ENCODE measurements around the gene MED28. TPM values are rescaled to one million over a fixed set of nuclear protein-coding genes. Genes with fewer than 3 reads are reported as not detected.

The MED28 gene
- total RNA-seq, 1 experiment from 2014 or later: 60.5 TPM

GRCh38 chr4:17647927-17648326 lies 33.5 kb downstream of the MED28 start:
- POLR2A ChIA-PET: no interaction called here
- peaks cover 9% of the 10 kb centered on the region for H3K36me3 Mint-ChIP-seq (ENCODE audit: insufficient read depth, unreplicated experiment)

GRCh38 chr4:17650406-17650805 lies 36.0 kb downstream of the MED28 start:
- no peaks in the 10 kb centered on the region for H3K4me1 ChIP-seq
- Mint-ChIP-seq H3K4me1 (ENCODE audit: low read depth, unreplicated experiment) (no peaks in the 10 kb centered on the region), H3K36me3 (ENCODE audit: insufficient read depth, unreplicated experiment) (peaks cover 4% of the 10 kb centered on the region), H3K4me3 (ENCODE audit: unreplicated experiment) (no peak overlapping the region), H3K27ac (ENCODE audit: unreplicated experiment) (no peak overlapping the region), H3K27me3 (ENCODE audit: insufficient read depth, unreplicated experiment) (no peaks in the 10 kb centered on the region), H3K9me3 (ENCODE audit: unreplicated experiment) (no peaks in the 10 kb centered on the region)
- ChIA-PET CTCF (no interaction called here), POLR2A (interaction anchor here (0.5 kb wide), 1 partner anchor 44 kb away, joined by 3 read pairs; no protein-coding TSS in a partner anchor)
- no peaks in the 10 kb centered on the region for H3K36me3 ChIP-seq (ENCODE audit: control insufficient read depth, insufficient read depth, low read length)
- no peak for DNase-seq
- no peak overlapping the region for H3K4me3 ChIP-seq (ENCODE audit: low read depth, low read length)
- BruUV-seq (replicated peaks): no TSS peak
- no peaks in the 10 kb centered on the region; the same call in 1 of the 2 replicates for H3K27me3 ChIP-seq (replicated peaks; ENCODE audit: control insufficient read depth, insufficient read depth, low read length)
- no peak for TF ChIP-seq CTCF (IDR thresholded peaks at IDR 0.05; ENCODE audit: insufficient read depth in 1 of 2, low read depth in 1 of 2, low read length in 1 of 2, severe bottlenecking in 1 of 2, unreplicated experiment in 1 of 2)
- H3K9me3 ChIP-seq: no peaks in the 10 kb centered on the region
- intact Hi-C loops (cut with micrococcal nuclease; ENCODE audit: unreplicated experiment): no loop called here

More at GRCh38 chr4:17647927-17648326, 33.5 kb downstream of the MED28 start:
- no peaks in the 10 kb centered on the region for H3K27me3 Mint-ChIP-seq (ENCODE audit: insufficient read depth, unreplicated experiment)
- Histone ChIP-seq H3K4me1 (no peaks in the 10 kb centered on the region), H3K36me3 (ENCODE audit: control insufficient read depth, insufficient read depth, low read length) (no peaks in the 10 kb centered on the region), H3K4me3 (ENCODE audit: low read depth, low read length) (no peak overlapping the region), H3K9me3 (no peaks in the 10 kb centered on the region), H3K27me3 (replicated peaks; ENCODE audit: control insufficient read depth, insufficient read depth, low read length) (no peaks in the 10 kb centered on the region)
- BruUV-seq (replicated peaks): no TSS peak
- no peak for TF ChIP-seq CTCF (IDR thresholded peaks at IDR 0.05; ENCODE audit: insufficient read depth in 1 of 2, low read depth in 1 of 2, low read length in 1 of 2, severe bottlenecking in 1 of 2, unreplicated experiment in 1 of 2)
- CTCF ChIA-PET: interaction anchor here (0.6 kb wide), 1 partner anchor 99 kb away, joined by 3 read pairs; no protein-coding TSS in a partner anchor
- H3K27ac Mint-ChIP-seq (ENCODE audit: unreplicated experiment): no peak overlapping the region
- DNase-seq: no peak
- H3K4me1 Mint-ChIP-seq (ENCODE audit: low read depth, unreplicated experiment): no peaks in the 10 kb centered on the region
- H3K9me3 Mint-ChIP-seq (ENCODE audit: unreplicated experiment): no peaks in the 10 kb centered on the region
- H3K4me3 Mint-ChIP-seq (ENCODE audit: unreplicated experiment): no peak overlapping the region
- intact Hi-C loops (cut with micrococcal nuclease; ENCODE audit: unreplicated experiment): no loop called here

GRCh38 chr4:17654701-17655100 lies 40.3 kb downstream of the MED28 start:
- Histone ChIP-seq H3K4me3 (ENCODE audit: low read depth, low read length) (no peak overlapping the region), H3K36me3 (ENCODE audit: control insufficient read depth, insufficient read depth, low read length) (no peaks in the 10 kb centered on the region), H3K4me1 (no peaks in the 10 kb centered on the region), H3K27me3 (replicated peaks; ENCODE audit: control insufficient read depth, insufficient read depth, low read length) (no peaks in the 10 kb centered on the region; the same call in 1 of the 2 replicates), H3K9me3 (no peaks in the 10 kb centered on the region)
- BruUV-seq (replicated peaks): no TSS peak
- peaks cover 4% of the 10 kb centered on the region for H3K36me3 Mint-ChIP-seq (ENCODE audit: insufficient read depth, unreplicated experiment)
- DNase-seq: no peak
- H3K27ac Mint-ChIP-seq (ENCODE audit: unreplicated experiment): no peak overlapping the region
- no peaks in the 10 kb centered on the region for H3K4me1 Mint-ChIP-seq (ENCODE audit: low read depth, unreplicated experiment)
- ChIA-PET CTCF (no interaction called here), POLR2A (no interaction called here)
- intact Hi-C loops (cut with micrococcal nuclease; ENCODE audit: unreplicated experiment): no loop called here
- no peak for TF ChIP-seq CTCF (IDR thresholded peaks at IDR 0.05; ENCODE audit: insufficient read depth in 1 of 2, low read depth in 1 of 2, low read length in 1 of 2, severe bottlenecking in 1 of 2, unreplicated experiment in 1 of 2)
- H3K9me3 Mint-ChIP-seq (ENCODE audit: unreplicated experiment): no peaks in the 10 kb centered on the region
- H3K4me3 Mint-ChIP-seq (ENCODE audit: unreplicated experiment): no peak overlapping the region
- H3K27me3 Mint-ChIP-seq (ENCODE audit: insufficient read depth, unreplicated experiment): no peaks in the 10 kb centered on the region

Data from Caco-2 (cell line).